Aorta (tissue), 5 donors: ENCODE measurements around the gene STARD13. TPM values are rescaled to one million over a fixed set of nuclear protein-coding genes. Genes with fewer than 3 reads are reported as not detected.

Experiments
- ATAC-seq: fragments of 200-7000 bp; cut with Tn5 transposase; one replicate; pipeline ENCODE4 v1.9.1; 2022; ENCODE audit warnings: moderate library complexity; ENCODE audit not compliant: low FRiP score
- DNase-seq, 2 donors: peaks; one replicate each; pipeline ENCODE4 v3.0.0-alpha.2; 2020
- H3K27ac ChIP-seq, 2 donors: one replicate each; pipeline ENCODE4 v1.5.1; 2013; ENCODE audit warnings: low read length in 2 of 2, mild to moderate bottlenecking in 2 of 2, moderate library complexity in 2 of 2, control low read depth in 1 of 2, inconsistent platforms in 1 of 2, low read depth in 1 of 2
- H3K27me3 ChIP-seq, 2 donors: one replicate each; pipeline ENCODE4 v1.6.1; 2013; ENCODE audit warnings: control low read depth in 1 of 2, low read length in 1 of 2, mild to moderate bottlenecking in 1 of 2, moderate library complexity in 1 of 2; ENCODE audit not compliant: insufficient read depth in 2 of 2, control insufficient read depth in 1 of 2
- H3K36me3 ChIP-seq, 2 donors: one replicate each; pipeline ENCODE4 v1.6.1; 2013; ENCODE audit warnings: control low read depth in 1 of 2, low read length in 1 of 2, mild to moderate bottlenecking in 1 of 2; ENCODE audit not compliant: insufficient read depth in 2 of 2, control insufficient read depth in 1 of 2
- H3K4me1 ChIP-seq, 2 donors: one replicate each; pipeline ENCODE4 v1.6.1; 2013; ENCODE audit warnings: low read length in 2 of 2, control low read depth in 1 of 2, mild to moderate bottlenecking in 1 of 2, moderate library complexity in 1 of 2; ENCODE audit not compliant: insufficient read depth in 2 of 2, control insufficient read depth in 1 of 2
- H3K4me3 ChIP-seq, 2 donors: one replicate each; pipeline ENCODE4 v1.5.1; 2013; ENCODE audit warnings: low read length in 2 of 2, control low read depth in 1 of 2, mild to moderate bottlenecking in 1 of 2
- H3K9me3 ChIP-seq: one replicate; pipeline ENCODE4 v1.6.1; 2013; ENCODE audit warnings: mild to moderate bottlenecking, low read length; ENCODE audit not compliant: control insufficient read depth
- WGBS, 2 donors: extraction: QIAGEN DNeasy Blood & Tissue Kit; methylation state at CpG; one replicate each; pipeline ENCODE4 v1.1.7; 2013; 5-methylcytosine and 5-hydroxymethylcytosine counted together
- intact Hi-C, 2 donors: fragments of 100-400 bp; cut with DNase I; formaldehyde crosslinking; loops; one replicate each; pipeline versions ENCODE4 v1.14.2 to v1.15.0; 2022
- polyA plus RNA-seq, 2 donors: library from polyadenylated mRNA; stranded (reverse); fragments of 200-250 nt; gene quantifications; one replicate each; pipeline ENCODE4 v1.2.3, GENCODE V29; 2013
- total RNA-seq, 2 donors: library from RNA; stranded (reverse); fragmentation: NEBNext Ultra II Directional; extraction: Animal tissue kit (Norgen Biotek cat#: 25700); gene quantifications; one replicate each; pipeline ENCODE4 v1.2.1, GENCODE V29; 2021
- donor health status: healthy with polysubstance abuse.
- donor health status: Bipolar disorder and iron deficiency.
- donor health status: DM: no; HTN: no; CAD: no.
- donor health status: DM: no; HTN: no; CAD: no.
- donor health status: DM: yes; HTN: yes; CAD: no.

Gene STARD13
- total and polyA plus RNA-seq, 4 donors, result 15.0 to 85.5 (median 39.8) TPM

GRCh38 chr13:33265133-33265532 lies 20.4 kb downstream of the STARD13 start:
- H3K4me1 ChIP-seq, result peaks cover 0 to 6% of the 10 kb centered on the region in 2 donors

GRCh38 chr13:33264620-33264978 lies 21.0 kb downstream of the STARD13 start:
- intact Hi-C loops, result no loop called here
- Histone ChIP-seq H3K36me3 (no peaks in the 10 kb centered on the region), H3K27ac (no peak overlapping the region), H3K4me3 (no peak overlapping the region), H3K4me1 (peaks cover 0 to 6% of the 10 kb centered on the region in 2 donors), H3K27me3 (no peaks in the 10 kb centered on the region), H3K9me3 (no peaks in the 10 kb centered on the region)
- DNase-seq (no peak), ATAC-seq (no peak)
- 90 to 94% methylated on average over 4 of the region's 4 CpGs for WGBS, 2 donors

More at GRCh38 chr13:33265133-33265532, 20.4 kb downstream of the STARD13 start:
- no peaks in the 10 kb centered on the region for H3K36me3 ChIP-seq
- H3K27ac ChIP-seq, result no peak overlapping the region
- H3K27me3 ChIP-seq, result no peaks in the 10 kb centered on the region
- intact Hi-C loops, result no loop called here
- H3K9me3 ChIP-seq, result no peaks in the 10 kb centered on the region
- no peak overlapping the region for H3K4me3 ChIP-seq
- ATAC-seq, result no peak
- DNase-seq, result no peak

GRCh38 chr13:33263976-33264619 lies 21.5 kb downstream of the STARD13 start:
- Histone ChIP-seq H3K4me3 (no peak overlapping the region), H3K27ac (no peak overlapping the region), H3K9me3 (no peaks in the 10 kb centered on the region), H3K36me3 (no peaks in the 10 kb centered on the region), H3K27me3 (no peaks in the 10 kb centered on the region), H3K4me1 (peaks cover 0 to 6% of the 10 kb centered on the region in 2 donors)
- WGBS, 2 donors, result 89 to 91% methylated on average over 5 of the region's 5 CpGs
- intact Hi-C loops, result no loop called here
- DNase-seq (no peak), ATAC-seq (no peak)

DNA sequence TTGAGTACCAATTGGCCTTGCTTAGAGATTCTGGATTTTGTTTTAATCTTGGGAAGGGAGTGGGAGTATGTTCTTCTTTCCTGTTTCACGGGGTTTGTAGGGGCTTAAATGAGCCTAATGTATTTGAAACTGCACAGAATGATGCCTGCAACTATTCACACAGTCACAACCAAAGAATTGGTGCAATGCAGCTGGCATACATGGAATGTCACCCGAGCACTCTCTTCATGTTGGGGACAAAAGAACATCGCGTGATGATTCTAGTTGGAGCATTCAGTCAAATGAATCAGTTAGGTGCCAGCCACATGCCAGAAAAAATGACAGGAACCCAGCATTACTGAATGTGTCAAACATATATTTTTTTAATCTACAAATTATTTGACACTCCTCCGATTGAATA lies 22.1 kb downstream of the STARD13 start:
- WGBS, 2 donors, result 81 to 85% methylated on average over 5 of the region's 5 CpGs
- Histone ChIP-seq H3K9me3 (no peaks in the 10 kb centered on the region), H3K27ac (no peak overlapping the region), H3K4me3 (no peak overlapping the region), H3K4me1 (peaks cover 0 to 6% of the 10 kb centered on the region in 2 donors), H3K36me3 (no peaks in the 10 kb centered on the region), H3K27me3 (no peaks in the 10 kb centered on the region)
- no peak for ATAC-seq
- intact Hi-C loops, result no loop called here
- no peak for DNase-seq

DNA sequence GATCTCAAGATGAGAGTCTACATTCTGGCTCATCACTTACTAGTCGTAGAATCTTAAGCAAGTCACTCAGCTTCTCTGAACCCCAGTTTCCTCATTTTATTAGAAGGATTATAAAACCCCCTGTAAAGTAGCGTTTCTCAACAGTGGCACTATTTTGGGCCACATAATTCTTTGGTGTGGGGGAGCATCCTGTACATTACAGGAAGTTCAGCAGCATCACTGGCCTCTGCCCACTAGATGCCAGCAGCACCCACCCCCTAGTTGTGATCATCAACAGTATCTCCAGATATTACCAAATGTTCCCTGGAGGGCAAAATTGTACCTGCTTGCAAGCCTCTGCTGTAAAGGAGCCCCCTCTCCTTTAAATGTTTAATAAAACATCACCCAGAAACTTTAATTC lies 22.6 kb downstream of the STARD13 start:
- no peak for DNase-seq
- Histone ChIP-seq H3K27me3 (no peaks in the 10 kb centered on the region), H3K27ac (no peak overlapping the region), H3K9me3 (no peaks in the 10 kb centered on the region), H3K36me3 (no peaks in the 10 kb centered on the region), H3K4me3 (no peak overlapping the region), H3K4me1 (peaks cover 0 to 9% of the 10 kb centered on the region in 2 donors)
- intact Hi-C loops, result no loop called here
- 89 to 92% methylated on average over 2 of the region's 2 CpGs for WGBS, 2 donors
- ATAC-seq, result no peak

DNA sequence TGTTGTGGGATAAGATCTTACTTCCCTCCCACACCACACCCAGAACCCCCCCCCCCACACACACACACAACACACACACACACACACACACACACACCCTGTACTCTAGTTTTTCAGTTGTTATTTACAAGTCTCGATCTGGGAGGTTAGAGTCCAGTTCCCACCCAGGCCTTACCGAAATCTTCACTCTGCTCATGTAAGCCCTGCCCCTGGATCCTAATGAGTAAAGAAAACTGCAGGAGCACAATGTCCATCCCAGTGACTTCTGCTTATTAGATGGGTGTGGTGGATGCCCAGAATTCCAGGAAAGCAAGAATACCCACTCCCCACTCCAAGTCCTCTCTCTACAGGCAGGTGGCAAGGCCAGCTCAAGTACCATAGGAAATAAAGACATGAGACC lies 23.0 kb downstream of the STARD13 start:
- Histone ChIP-seq H3K36me3 (no peaks in the 10 kb centered on the region), H3K27ac (no peak overlapping the region), H3K4me1 (peaks cover 0 to 7% of the 10 kb centered on the region in 2 donors), H3K4me3 (no peak overlapping the region), H3K27me3 (no peaks in the 10 kb centered on the region), H3K9me3 (no peaks in the 10 kb centered on the region)
- intact Hi-C loops, result no loop called here
- no peak for ATAC-seq
- DNase-seq, result no peak
- WGBS, 2 donors, result 83 to 90% methylated on average over 2 of the region's 2 CpGs

- no peaks in the 10 kb centered on the region for H3K9me3 ChIP-seq
- no peak overlapping the region for H3K4me3 ChIP-seq
- peaks cover 0 to 7% of the 10 kb centered on the region in 2 donors for H3K4me1 ChIP-seq
- 79 to 81% methylated on average over 6 of the region's 6 CpGs for WGBS, 2 donors
- no peaks in the 10 kb centered on the region for H3K36me3 ChIP-seq
- intact Hi-C loops, result no loop called here
- H3K27me3 ChIP-seq, result no peaks in the 10 kb centered on the region
- DNase-seq, result no peak
- ATAC-seq, result no peak
- H3K27ac ChIP-seq, result no peak overlapping the region
These were observed 23.5 kb downstream of the STARD13 start for GRCh38 chr13:33262062-33262487.

- no peak for DNase-seq
- no peaks in the 10 kb centered on the region for H3K9me3 ChIP-seq
- no peak overlapping the region for H3K4me3 ChIP-seq
- no peaks in the 10 kb centered on the region for H3K27me3 ChIP-seq
- no peak overlapping the region for H3K27ac ChIP-seq
- WGBS, 2 donors, result 72 to 74% methylated on average over 9 of the region's 9 CpGs
- peaks cover 0 to 7% of the 10 kb centered on the region in 2 donors for H3K4me1 ChIP-seq
- no peaks in the 10 kb centered on the region for H3K36me3 ChIP-seq
- no peak for ATAC-seq
- intact Hi-C loops, result no loop called here
These were observed 24.0 kb downstream of the STARD13 start for GRCh38 chr13:33261387-33262061.
